HCEC 1CT (cell line): Measurements from ENCODE around the gene NIM1K.
"Not testable (repeated sequence)": the region's sequence is repeated elsewhere in the genome, so short reads cannot be mapped to it uniquely, and the experiment has no call there.

Experiments
- DNase-seq: peaks from one replicate; pipeline ENCODE4 v3.0.0-alpha.2; 2017

The NIM1K gene

DNA sequence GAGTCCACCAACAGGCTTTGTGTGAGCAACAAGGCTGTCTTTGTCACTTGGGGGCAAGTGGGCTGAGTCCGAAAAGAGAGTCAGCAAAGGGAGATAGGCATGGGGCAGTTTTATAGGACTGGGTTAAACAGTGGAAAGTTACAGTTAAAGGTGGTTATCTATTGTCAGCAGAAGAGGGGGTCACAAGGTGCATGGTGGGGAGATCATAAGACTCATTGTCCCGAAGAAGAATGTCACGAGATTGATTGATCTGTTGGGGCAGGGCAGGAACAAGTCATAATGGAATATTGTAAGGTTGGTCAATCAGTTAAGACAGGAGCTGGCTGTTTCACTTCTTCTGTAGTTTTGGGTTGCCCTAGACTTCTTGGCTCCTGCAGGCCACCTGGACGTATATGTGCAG is 128.8 kb downstream of the NIM1K start:
- DNase-seq: no peak

DNA sequence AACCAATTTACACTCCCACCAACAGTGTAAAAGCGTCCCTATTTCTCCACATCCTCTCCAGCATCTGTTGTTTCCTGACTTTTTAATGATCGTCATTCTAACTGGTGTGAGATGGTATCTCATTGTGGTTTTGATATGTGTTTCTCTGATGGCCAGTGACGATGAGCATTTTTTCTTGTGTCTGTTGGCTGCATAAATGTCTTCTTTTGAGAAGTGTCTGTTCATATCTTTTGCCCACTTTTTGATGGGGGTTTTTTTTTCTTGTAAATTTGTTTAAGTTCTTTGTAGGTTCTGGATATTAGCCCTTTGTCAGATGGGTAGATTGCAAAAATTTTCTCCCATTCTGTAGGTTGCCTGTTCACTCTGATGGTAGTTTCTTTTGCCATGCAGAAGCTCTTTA is 131.5 kb downstream of the NIM1K start:
- not testable (repeated sequence) for DNase-seq

DNA sequence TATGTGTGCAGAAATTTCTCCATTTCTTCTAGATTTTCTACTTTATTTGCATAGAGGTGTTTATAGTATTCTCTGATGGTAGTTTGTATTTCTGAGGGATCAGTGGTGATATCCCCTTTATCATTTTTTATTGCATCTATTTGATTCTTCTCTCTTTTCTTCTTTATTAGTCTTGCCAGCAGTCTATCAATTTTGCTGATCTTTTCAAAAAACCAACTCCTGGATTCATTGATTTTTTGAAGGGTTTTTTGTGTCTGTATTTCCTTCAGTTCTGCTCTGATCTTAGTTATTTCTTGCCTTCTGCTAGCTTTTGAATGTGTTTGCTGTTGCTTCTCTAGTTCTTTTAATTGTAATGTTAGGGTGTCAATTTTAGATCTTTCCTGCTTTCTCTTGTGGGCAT is 133.6 kb downstream of the NIM1K start:
- not testable (repeated sequence) for DNase-seq
